ENCODE measurements around the gene ANKZF1.

GRCh38 chr2:219228911-219229304 lies 698 bp upstream of the ANKZF1 start:
- TF ChIP-seq CTCF (IDR thresholded peaks at IDR 0.05; ENCODE audit: poor library complexity) = no peak
- no peak for TF ChIP-seq EZH2phosphoT487 (IDR thresholded peaks at IDR 0.05; ENCODE audit: low read depth, severe bottlenecking, unreplicated experiment)
- TF ChIP-seq EZH2 (IDR thresholded peaks at IDR 0.05; ENCODE audit: borderline replicate concordance) = no peak

Data from hepatocyte (in vitro differentiated cells).